H1 (cell line): ENCODE measurements around the gene PUSL1. TPM values are rescaled to one million over a fixed set of nuclear protein-coding genes. Genes with fewer than 3 reads are reported as not detected.

Experiments
- CTCF ChIA-PET: fragments of 300-600 bp; sonication (Branson Sonifier 250); formaldehyde crosslinking; loops from one replicate; lab custom pipeline; 2021; ENCODE audit not compliant: partially characterized antibody; lab: Charles Lee
- POLR2A ChIA-PET: fragments of 300-600 bp; sonication (Branson Sonifier 250); formaldehyde crosslinking; loops from one replicate; lab custom pipeline; 2021; ENCODE audit warnings: inconsistent platforms; ENCODE audit not compliant: partially characterized antibody; lab: Charles Lee
- DNase-seq, 2 experiments: peaks; one replicate each; pipeline versions ENCODE4 v3.0.0 to v3.0.0-alpha.2; 2010 to 2022; ENCODE audit warnings: low spot score in 2 of 2, low read depth in 1 of 2, mixed read lengths in 1 of 2
- FAIRE-seq: peaks from 2 replicates; lab custom pipeline; 2011; peaks lifted over from hg19 to GRCh38; lab: Jason Lieb, UNC
- H2AFZ ChIP-seq: 2 replicates; pipeline ENCODE4 v1.8.1; 2012; ENCODE audit warnings: low read length, inconsistent platforms
- H2AK5ac ChIP-seq: 2 replicates; pipeline ENCODE4 v1.6.1; 2013; ENCODE audit warnings: low read depth, low read length
- H2BK120ac ChIP-seq: replicated peaks from 2 replicates; pipeline ENCODE3; 2013; ENCODE audit warnings: low read depth, low read length, inconsistent platforms
- H2BK12ac ChIP-seq: 2 replicates; pipeline ENCODE4 v1.6.1; 2013; ENCODE audit warnings: low read depth, low read length
- H2BK15ac ChIP-seq: 2 replicates; pipeline ENCODE4 v1.6.1; 2013; ENCODE audit warnings: low read length
- H2BK20ac ChIP-seq: 2 replicates; pipeline ENCODE4 v1.6.1; 2013; ENCODE audit warnings: low read length
- H2BK5ac ChIP-seq: 2 replicates; pipeline ENCODE4 v1.6.1; 2013; ENCODE audit warnings: low read depth, low read length
- H3K14ac ChIP-seq: 2 replicates; pipeline ENCODE4 v1.6.1; 2013; ENCODE audit warnings: inconsistent platforms; ENCODE audit not compliant: insufficient read length
- H3K18ac ChIP-seq: 2 replicates; pipeline ENCODE4 v1.6.1; 2013; ENCODE audit warnings: low read length; ENCODE audit errors: extremely low read depth
- H3K23ac ChIP-seq: 2 replicates; pipeline ENCODE4 v1.6.1; 2013; ENCODE audit warnings: inconsistent platforms; ENCODE audit not compliant: insufficient read length
- H3K23me2 ChIP-seq: 2 replicates; pipeline ENCODE4 v1.6.1; 2013; ENCODE audit warnings: low read depth, low read length
- H3K27ac ChIP-seq: 2 replicates; pipeline ENCODE4 v1.6.1; 2011; ENCODE audit warnings: low read depth, low read length, inconsistent platforms
- H3K27me3 ChIP-seq, 4 experiments: replicated peaks in 1 of 4; 1 replicate in 1 of 4; 2 replicates in 3 of 4; pipeline versions ENCODE4 v1.6.1 to v1.8.1; 2011 to 2013; ENCODE audit warnings: low read length in 3 of 4, mild to moderate bottlenecking in 3 of 4, inconsistent platforms in 2 of 4, mixed read lengths in 2 of 4, moderate library complexity in 1 of 4; ENCODE audit not compliant: control insufficient read depth in 3 of 4, insufficient read depth in 3 of 4; ENCODE audit errors: extremely low read depth in 1 of 4
- H3K36me3 ChIP-seq, 4 experiments: 2 replicates each; pipeline versions ENCODE4 v1.6.1 to v1.8.1; 2011 to 2013; ENCODE audit warnings: mild to moderate bottlenecking in 4 of 4, low read length in 3 of 4, moderate library complexity in 2 of 4, control low read depth in 1 of 4, inconsistent platforms in 1 of 4; ENCODE audit not compliant: insufficient read depth in 4 of 4, control insufficient read depth in 2 of 4
- H3K4ac ChIP-seq: replicated peaks from 2 replicates; pipeline ENCODE3; 2013; ENCODE audit warnings: low read length, low read depth, mixed read lengths, inconsistent platforms; ENCODE audit not compliant: insufficient read length
- H3K4me1 ChIP-seq, 4 experiments: replicated peaks in 1 of 4; 1 replicate in 1 of 4; 2 replicates in 3 of 4; pipeline versions ENCODE4 v1.6.1 to v1.8.1; 2011 to 2013; ENCODE audit warnings: low read length in 3 of 4, inconsistent platforms in 2 of 4, mixed read lengths in 1 of 4; ENCODE audit not compliant: insufficient read depth in 4 of 4, control insufficient read depth in 3 of 4
- H3K4me2 ChIP-seq, 2 experiments: 2 replicates each; pipeline versions ENCODE4 v1.6.1 to v1.8.1; 2011 to 2013; ENCODE audit warnings: low read depth in 2 of 2, low read length in 2 of 2, control low read depth in 1 of 2, inconsistent platforms in 1 of 2, mild to moderate bottlenecking in 1 of 2; ENCODE audit not compliant: insufficient read depth in 1 of 2
- H3K4me3 ChIP-seq, 4 experiments: fragments of 200-600, 300-600 bp in 1 of 4; sonication (generic), shearing (Covaris generic), sonication (Bioruptor Twin) in 1 of 4; 2 replicates each; pipeline versions ENCODE4 v1.5.1 to v1.8.1; 2011 to 2016; ENCODE audit warnings: low read length in 4 of 4, low read depth in 3 of 4, control low read depth in 2 of 4, inconsistent platforms in 2 of 4, mild to moderate bottlenecking in 2 of 4, mixed read lengths in 1 of 4, moderate library complexity in 1 of 4; ENCODE audit not compliant: insufficient read depth in 2 of 4; ENCODE audit errors: extremely low read depth in 1 of 4
- H3K56ac ChIP-seq: replicated peaks from 2 replicates; pipeline ENCODE3; 2013; ENCODE audit warnings: low read depth, mild to moderate bottlenecking, mixed read lengths, low read length, inconsistent platforms; ENCODE audit not compliant: insufficient read length
- H3K79me1 ChIP-seq: 2 replicates; pipeline ENCODE4 v1.6.1; 2013; ENCODE audit warnings: low read depth, low read length, control low read depth
- H3K79me2 ChIP-seq, 2 experiments: 2 replicates each; pipeline versions ENCODE4 v1.6.1 to v1.8.1; 2012 to 2013; ENCODE audit warnings: low read length in 2 of 2, mild to moderate bottlenecking in 2 of 2, inconsistent platforms in 1 of 2; ENCODE audit not compliant: insufficient read depth in 2 of 2, control insufficient read depth in 1 of 2
- H3K9ac ChIP-seq, 4 experiments: replicated peaks in 1 of 4; 1 replicate in 1 of 4; 2 replicates in 3 of 4; pipeline versions ENCODE4 v1.6.1 to v1.8.1; 2011 to 2013; ENCODE audit warnings: low read depth in 3 of 4, low read length in 3 of 4, control low read depth in 2 of 4, mild to moderate bottlenecking in 2 of 4, moderate library complexity in 2 of 4, inconsistent platforms in 1 of 4; ENCODE audit errors: extremely low read depth in 1 of 4
- H3K9me3 ChIP-seq, 2 experiments: 2 replicates each; pipeline versions ENCODE4 v1.6.1 to v1.8.1; 2012 to 2013; ENCODE audit warnings: mild to moderate bottlenecking in 2 of 2, moderate library complexity in 2 of 2, control low read depth in 1 of 2, inconsistent platforms in 1 of 2, low read depth in 1 of 2, low read length in 1 of 2, mixed read lengths in 1 of 2; ENCODE audit not compliant: insufficient read depth in 2 of 2
- H4K20me1 ChIP-seq, 2 experiments: replicated peaks in 1 of 2; 2 replicates each; pipeline versions ENCODE3 to v1.8.1; 2011 to 2013; ENCODE audit warnings: inconsistent platforms in 2 of 2, low read length in 2 of 2, mild to moderate bottlenecking in 1 of 2; ENCODE audit not compliant: insufficient read depth in 2 of 2, control insufficient read depth in 1 of 2
- H4K5ac ChIP-seq: 2 replicates; pipeline ENCODE4 v1.6.1; 2013; ENCODE audit warnings: low read length, low read depth, mixed read lengths, inconsistent platforms; ENCODE audit not compliant: insufficient read length
- H4K8ac ChIP-seq: 2 replicates; pipeline ENCODE4 v1.8.0; 2013; ENCODE audit warnings: mild to moderate bottlenecking, moderate library complexity, low read length, inconsistent platforms; ENCODE audit not compliant: insufficient read depth; ENCODE audit errors: extremely low read depth
- H4K91ac ChIP-seq: replicated peaks from 2 replicates; pipeline ENCODE3; 2013; ENCODE audit warnings: low read length, mixed read lengths, inconsistent platforms; ENCODE audit not compliant: insufficient read length
- CTBP2 ChIP-seq: IDR thresholded peaks from 2 replicates; pipeline ENCODE4 v1.7.0; 2011; ENCODE audit warnings: borderline replicate concordance, mild to moderate bottlenecking, moderate library complexity, mixed read lengths, low read length; ENCODE audit not compliant: insufficient read depth, insufficient read length
- EZH2 ChIP-seq: fragments of 200-600 bp; sonication (generic); IDR thresholded peaks from 2 replicates; pipeline ENCODE4 v1.7.1; 2012; ENCODE audit warnings: low read depth, mild to moderate bottlenecking, moderate library complexity, low read length, inconsistent platforms; ENCODE audit not compliant: severe bottlenecking
- PHF8 ChIP-seq: fragments of 200-600 bp; sonication (generic); conservative IDR thresholded peaks from 2 replicates; pipeline ENCODE4 v1.7.1; 2012; ENCODE audit warnings: low read depth, mild to moderate bottlenecking, inconsistent platforms, low read length, moderate library complexity
- POLR2AphosphoS5 ChIP-seq: IDR thresholded peaks from 2 replicates; pipeline ENCODE4 v1.6.1; 2011; ENCODE audit warnings: low read depth, low read length
- SIRT6 ChIP-seq: IDR thresholded peaks from one replicate; pipeline ENCODE4 v1.7.1; 2012; ENCODE audit warnings: low read length, inconsistent platforms
- SP4 ChIP-seq: IDR thresholded peaks from 2 replicates; pipeline ENCODE4 v1.6.1; 2012; ENCODE audit warnings: low read length, inconsistent platforms
- SRF ChIP-seq: IDR thresholded peaks from 2 replicates; pipeline ENCODE4 v1.6.1; 2011; ENCODE audit warnings: mild to moderate bottlenecking, low read depth, low read length, moderate library complexity
- TAF7 ChIP-seq: optimal IDR thresholded peaks from 2 replicates; pipeline ENCODE3; 2011; ENCODE audit warnings: low read depth, mild to moderate bottlenecking, inconsistent platforms, low read length, moderate library complexity, borderline replicate concordance
- TCF12 ChIP-seq: IDR thresholded peaks from 2 replicates; pipeline ENCODE4 v1.6.1; 2011; ENCODE audit warnings: low read depth, mild to moderate bottlenecking, low read length
- YY1 ChIP-seq: IDR thresholded peaks from 2 replicates; pipeline ENCODE4 v1.6.1; 2011; ENCODE audit warnings: low read depth, mild to moderate bottlenecking, low read length
- WGBS, 2 experiments: shearing (Covaris generic) in 1 of 2; methylation state at CpG; one replicate each; pipeline versions ENCODE4 v1.1.6 to v1.1.7; 2013 to 2015; ENCODE audit warnings: low lambda C conversion rate in 2 of 2, mixed read lengths in 2 of 2, inconsistent platforms in 1 of 2, low coverage in 1 of 2, missing lambda C conversion rate in 1 of 2; ENCODE audit not compliant: insufficient replicate concordance in 2 of 2, insufficient coverage in 1 of 2, insufficient read length in 1 of 2; ENCODE audit errors: extremely low coverage in 1 of 2, missing lambda C conversion rate in 1 of 2; 5-methylcytosine and 5-hydroxymethylcytosine counted together
- polyA plus RNA-seq, 7 experiments: library from polyadenylated mRNA; depleted of rRNA in 3 of 7; stranded (reverse) in 5 of 7; unstranded in 2 of 7; fragments of >200 nt in 5 of 7; fragments of 200-250 nt in 2 of 7; gene quantifications; 1 replicate in 5 of 7; 2 replicates in 1 of 7; 4 replicates in 1 of 7; pipeline versions ENCODE4 v1.2.1 to v1.2.3, GENCODE V29; 2011 to 2013; ENCODE audit warnings: missing spikeins in 2 of 7, mixed read lengths in 2 of 7
- total RNA-seq: library from RNA; stranded (reverse); fragmentation: NEBNext Ultra II Directional; extraction: Animal tissue kit (Norgen Biotek cat#: 25700); gene quantifications from 2 replicates; pipeline ENCODE4 v1.2.1, GENCODE V29; 2021

The PUSL1 gene
- total and polyA plus RNA-seq, 2 of the 8 experiments (the other 6 are each of a cell fraction or from before 2014, with no cell fraction given): 38.8 to 87.4 TPM

DNA sequence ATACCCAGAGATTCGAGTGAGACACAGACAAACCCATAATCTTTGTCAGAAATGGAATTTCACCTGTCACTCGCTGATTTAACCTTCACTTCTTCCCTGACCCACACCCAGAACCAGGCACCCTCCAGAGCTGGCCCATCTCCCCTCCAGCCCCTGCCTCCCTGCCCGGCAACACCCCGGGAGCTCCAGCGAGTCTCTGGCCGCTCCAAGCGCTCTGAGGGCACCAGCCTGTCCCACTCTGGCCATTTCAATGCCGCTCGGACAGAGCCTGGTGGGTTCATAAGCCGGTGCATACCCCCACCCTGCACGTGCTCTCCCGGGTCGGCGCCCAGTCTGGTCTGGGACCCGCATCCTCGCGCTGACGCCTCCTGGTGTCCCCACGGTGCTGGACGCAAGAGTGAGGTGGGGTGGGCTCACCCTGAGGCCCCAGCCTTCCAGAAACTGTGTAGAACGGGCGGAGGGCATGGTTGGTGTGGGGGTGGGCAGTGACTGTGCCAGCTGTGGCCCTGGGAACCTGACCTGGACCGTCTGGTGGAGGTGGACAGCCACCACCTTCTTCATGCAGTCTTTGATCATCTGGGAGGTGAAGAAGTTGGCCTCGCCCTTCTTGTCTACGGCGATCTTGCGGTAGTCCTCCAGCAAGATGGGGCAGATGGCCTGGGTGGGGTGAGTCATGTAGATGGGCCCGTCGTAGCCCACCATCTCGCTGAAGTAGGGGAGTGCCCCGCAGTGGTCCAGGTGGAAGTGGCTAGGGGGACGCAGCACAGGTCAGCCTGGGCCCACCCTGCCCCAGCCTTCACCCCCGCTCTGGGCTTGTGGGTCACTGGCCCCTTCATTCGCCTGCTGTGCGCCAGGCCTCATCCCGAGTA, 10.6 kb downstream of the PUSL1 start:
- no peak overlapping the region for H2BK120ac ChIP-seq
- H2AK5ac ChIP-seq: no peak overlapping the region
- no peak overlapping the region for H3K4ac ChIP-seq
- H4K20me1 ChIP-seq: peaks cover 25 to 40% of the 10 kb centered on the region in 2 experiments
- peaks cover 0 to 16% (median 4%) of the 10 kb centered on the region in 4 experiments; a peak in 6 of 7 replicates for H3K4me1 ChIP-seq
- no peak overlapping the region for H3K4me2 ChIP-seq
- no peak overlapping the region for H2BK12ac ChIP-seq
- H3K18ac ChIP-seq: no peak overlapping the region
- ChIA-PET POLR2A (interaction anchor here (1.0 to 10.1 kb wide), 8 partner anchors 8 to 33 kb away, joined by 3 to 134 read pairs (median 6); partner anchors contain the start of gene TAS1R3), CTCF (interaction anchor here (0.6 kb wide), 1 partner anchor 28 kb away, joined by 3 read pairs; no protein-coding TSS in a partner anchor)
- H3K79me2 ChIP-seq: peaks cover 9 to 46% of the 10 kb centered on the region in 2 experiments; a peak in 3 of 4 replicates
- no peak overlapping the region for H3K9ac ChIP-seq
- no peak overlapping the region for H2BK15ac ChIP-seq
- no peak overlapping the region for H3K27ac ChIP-seq
- H3K56ac ChIP-seq: no peak overlapping the region
- H3K23ac ChIP-seq: no peak overlapping the region
- no peak for FAIRE-seq
- no peaks in the 10 kb centered on the region for H3K27me3 ChIP-seq
- peaks cover 35% of the 10 kb centered on the region for H3K79me1 ChIP-seq
- H3K23me2 ChIP-seq: no peaks in the 10 kb centered on the region
- no peak overlapping the region for H3K4me3 ChIP-seq
- no peak overlapping the region for H4K5ac ChIP-seq
- no peak for DNase-seq
- H3K9me3 ChIP-seq: no peaks in the 10 kb centered on the region
- H3K14ac ChIP-seq: no peak overlapping the region
- peaks cover 3 to 26% (median 13%) of the 10 kb centered on the region in 4 experiments; a peak in 7 of 8 replicates for H3K36me3 ChIP-seq
- WGBS, 2 experiments: 92% methylated on average over 31 of the region's 36 CpGs; no CpG with 5 or more reads in 1 of the 2 experiments
- H4K8ac ChIP-seq: no peak overlapping the region
- no peak overlapping the region for H4K91ac ChIP-seq
- no peak for TF ChIP-seq CTBP2
- TF ChIP-seq SIRT6: no peak
- TF ChIP-seq SP4: no peak
- TF ChIP-seq EZH2: no peak
- no peak for TF ChIP-seq SRF
- TF ChIP-seq TCF12: no peak
- no peak for TF ChIP-seq POLR2AphosphoS5
- TF ChIP-seq PHF8: no peak
- TF ChIP-seq TAF7: no peak
- no peak for TF ChIP-seq YY1
- H2BK20ac ChIP-seq: no peak overlapping the region
- H2BK5ac ChIP-seq: no peak overlapping the region
- no peak overlapping the region for H2AFZ ChIP-seq
